K562 (cell line): Measurements from ENCODE around the gene NFE2. TPM values are rescaled to one million over a fixed set of nuclear protein-coding genes. Genes with fewer than 3 reads are reported as not detected.
A peak's percentile ranks its signal among the peaks of the same experiment; 100 is the strongest.

Experiments
- CCAR2 ChIP-seq: fragments of 200-400 bp; formaldehyde crosslinking; IDR thresholded peaks from 2 replicates; pipeline ENCODE4 v1.6.1; 2017; ENCODE audit warnings: mild to moderate bottlenecking, low read depth, low read length
- ESRRB ChIP-seq: fragments of 250-450 bp; sonication (Bioruptor Pico); IDR thresholded peaks from 2 replicates; pipeline ENCODE4 v1.5.0; 2020; ENCODE audit warnings: mild to moderate bottlenecking, moderate library complexity, borderline replicate concordance
- ETV5 ChIP-seq: sonication (generic); formaldehyde crosslinking; IDR thresholded peaks from 2 replicates; pipeline ENCODE4 v1.4.0; 2020; ENCODE audit warnings: low read depth, mild to moderate bottlenecking, missing genetic modification reagents
- FOXJ3 ChIP-seq: sonication (generic); formaldehyde crosslinking; IDR thresholded peaks from 2 replicates; pipeline ENCODE4 v1.4.0; 2020; ENCODE audit warnings: mild to moderate bottlenecking, missing genetic modification reagents
- GABPB1 ChIP-seq: sonication (generic); formaldehyde crosslinking; IDR thresholded peaks from 2 replicates; pipeline ENCODE4 v1.8.0; 2022; ENCODE audit warnings: mild to moderate bottlenecking, missing genetic modification reagents
- GTF2A2 ChIP-seq: IDR thresholded peaks from 2 replicates; pipeline ENCODE4 v1.6.1; 2016; ENCODE audit warnings: mild to moderate bottlenecking, missing genetic modification characterization, missing compliant biosample characterization
- GTF2E2 ChIP-seq: fragments of 200-800 bp; sonication (Bioruptor generic); IDR thresholded peaks from 2 replicates; pipeline ENCODE4 v1.6.1; 2016; ENCODE audit warnings: missing genetic modification characterization, missing compliant biosample characterization
- HDAC6 ChIP-seq: IDR thresholded peaks from 2 replicates; pipeline ENCODE4 v1.6.1; 2012; ENCODE audit warnings: low read depth, mild to moderate bottlenecking, control low read depth, inconsistent platforms, low read length, moderate library complexity
- HMG20A ChIP-seq: fragments of 450-650 bp; formaldehyde crosslinking; conservative IDR thresholded peaks from 2 replicates; pipeline ENCODE4 v1.4.0; 2020; ENCODE audit warnings: mild to moderate bottlenecking, mixed read lengths
- HNRNPUL1 ChIP-seq: fragments of 200-400 bp; formaldehyde crosslinking; IDR thresholded peaks from 2 replicates; pipeline ENCODE4 v1.6.1; 2017; ENCODE audit warnings: low read length
- HOMEZ ChIP-seq: fragments of 250-450 bp; sonication (Bioruptor Pico); IDR thresholded peaks from 2 replicates; pipeline ENCODE4 v1.4.0; 2020; ENCODE audit warnings: mild to moderate bottlenecking, moderate library complexity
- MAFG ChIP-seq: fragments of 450-650 bp; conservative IDR thresholded peaks from 2 replicates; pipeline ENCODE4 v1.6.1; 2016; ENCODE audit warnings: missing genetic modification characterization, missing compliant biosample characterization
- MEF2D ChIP-seq: conservative IDR thresholded peaks from 2 replicates; pipeline ENCODE4 v1.6.1; 2016; ENCODE audit warnings: low read depth, missing genetic modification characterization, missing compliant biosample characterization
- MXI1 ChIP-seq: IDR thresholded peaks from 2 replicates; pipeline ENCODE4 v1.6.1; 2011; ENCODE audit warnings: low read depth, mild to moderate bottlenecking, improper control_type of control experiment, low read length
- POLR2H ChIP-seq: IDR thresholded peaks from 2 replicates; pipeline ENCODE4 v1.6.1; 2016; ENCODE audit warnings: missing genetic modification characterization, low read depth, mild to moderate bottlenecking, control low read depth, missing compliant biosample characterization, moderate library complexity
- POU5F1 ChIP-seq: fragments of 150-350 bp; IDR thresholded peaks from 2 replicates; pipeline ENCODE4 v1.6.1; 2014; ENCODE audit warnings: borderline replicate concordance, low read length, low read depth, mild to moderate bottlenecking; ENCODE audit not compliant: partially characterized antibody
- RBM25 ChIP-seq: fragments of 200-400 bp; formaldehyde crosslinking; IDR thresholded peaks from 2 replicates; pipeline ENCODE4 v1.6.1; 2018; ENCODE audit warnings: low read length, low read depth, moderate library complexity; ENCODE audit not compliant: severe bottlenecking
- SP2 ChIP-seq: IDR thresholded peaks from 2 replicates; pipeline ENCODE4 v1.6.1; 2011; ENCODE audit warnings: mild to moderate bottlenecking, low read depth, low read length, moderate library complexity; ENCODE audit not compliant: poor library complexity, severe bottlenecking; ENCODE audit errors: extremely low read depth
- TBP ChIP-seq: optimal IDR thresholded peaks from 2 replicates; pipeline ENCODE3; 2011; ENCODE audit warnings: low read depth, low read length, improper control_type of control experiment
- TFE3 ChIP-seq: fragments of 450-650 bp; formaldehyde crosslinking; IDR thresholded peaks from 2 replicates; pipeline ENCODE4 v1.4.0; 2020; ENCODE audit warnings: mild to moderate bottlenecking, mixed read lengths
- TRIM28 ChIP-seq: fragments of 450-650 bp; IDR thresholded peaks from 2 replicates; pipeline ENCODE4 v1.6.1; 2017
- ZBTB43 ChIP-seq: sonication (generic); formaldehyde crosslinking; IDR thresholded peaks from 2 replicates; pipeline ENCODE4 v1.8.0; 2023; ENCODE audit warnings: mild to moderate bottlenecking, missing genetic modification reagents
- ZNF23 ChIP-seq: fragments of 250-450 bp; sonication (Bioruptor Pico); IDR thresholded peaks from 2 replicates; pipeline ENCODE4 v1.4.0; 2020; ENCODE audit warnings: mild to moderate bottlenecking
- ZNF311 ChIP-seq: fragments of 250-450 bp; sonication (Bioruptor Pico); IDR thresholded peaks from 2 replicates; pipeline ENCODE4 v1.4.0; 2020; ENCODE audit warnings: mild to moderate bottlenecking, moderate library complexity
- ZSCAN29 ChIP-seq: fragments of 450-650 bp; IDR thresholded peaks from 2 replicates; pipeline ENCODE4 v1.6.1; 2017
- polyA plus RNA-seq, 8 experiments: library from polyadenylated mRNA; depleted of rRNA in 4 of 8; stranded (reverse) in 5 of 8; unstranded in 3 of 8; fragments of >200 nt; fragmentation: Nextera tagmentation in 2 of 8; fragmentation: Illumina TruSeq in 1 of 8; extraction: Ambion mirVana in 2 of 8; extraction: Trizol in 1 of 8; gene quantifications; 2 replicates each; pipeline versions ENCODE4 v1.2.1 to v1.2.3, GENCODE V29; 2011 to 2014; ENCODE audit warnings: inconsistent platforms in 1 of 8, missing spikeins in 1 of 8
- total RNA-seq, 7 experiments: library from RNA; depleted of rRNA in 6 of 7; stranded (reverse); fragments of >200 nt in 6 of 7; fragmentation: Illumina TruSeq in 2 of 7; extraction: Trizol in 2 of 7; gene quantifications; 2 replicates each; pipeline versions ENCODE4 v1.2.1 to v1.2.3, GENCODE V29; 2011 to 2021; ENCODE audit warnings: low replicate concordance in 1 of 7

Gene NFE2
- total and polyA plus RNA-seq, 9 of the 15 experiments (the other 6 are each of a cell fraction or from before 2014, with no cell fraction given): 12.3 to 282 (median 208) TPM

GRCh38 chr12:54324617-54325441 lies 24.0 kb upstream of the NFE2 start, which contains the start of gene COPZ1 (continued):
- peak; percentile 66 for TF ChIP-seq GTF2A2
- TF ChIP-seq HOMEZ (CRISPR knock-in tag): no peak
- TF ChIP-seq ZNF23 (CRISPR knock-in tag): peak; percentile 43; the same call in 1 of the 2 replicates
- TF ChIP-seq CCAR2: no peak
- TF ChIP-seq HDAC6: no peak
- peak; percentile 63; the same call in 1 of the 2 replicates for TF ChIP-seq ZSCAN29
- no peak for TF ChIP-seq HMG20A (CRISPR knock-in tag)
- TF ChIP-seq MXI1: peak; percentile 58; the same call in 1 of the 2 replicates
- TF ChIP-seq TFE3 (CRISPR knock-in tag): peak; percentile 72
- TF ChIP-seq GABPB1 (CRISPR knock-in tag): no peak
- no peak for TF ChIP-seq ZBTB43
- TF ChIP-seq RBM25: peak; percentile 87
- no peak for TF ChIP-seq POU5F1
- TF ChIP-seq POLR2H: peak; percentile 87
- no peak for TF ChIP-seq ZNF311
- TF ChIP-seq MEF2D (tag): no peak
- TF ChIP-seq HNRNPUL1: no peak
- TF ChIP-seq MAFG: no peak; the same call in 1 of the 2 replicates
- TF ChIP-seq SP2: peak; percentile 80
- TF ChIP-seq ETV5 (CRISPR knock-in tag): no peak; the same call in 1 of the 2 replicates
- no peak for TF ChIP-seq ESRRB (CRISPR knock-in tag)
- peak; percentile 79 for TF ChIP-seq TBP
- no peak for TF ChIP-seq FOXJ3 (CRISPR knock-in tag)
- peak; percentile 89; the same call in 1 of the 2 replicates for TF ChIP-seq GTF2E2 (tag)
- TF ChIP-seq TRIM28: 0 out of 2 replicates have a peak, but pooled peaks have one; percentile 42
